Fibroblast of lung (primary cell): Measurements from ENCODE around the gene COX17.

ENCODE experiments used
- EZH2 ChIP-seq: IDR thresholded peaks from 2 replicates; pipeline ENCODE4 v1.5.1; 2012; ENCODE audit warnings: low read length, control low read depth, mild to moderate bottlenecking; ENCODE audit errors: missing control alignments
- TF ChIP-seq, protein P1 (sequence below), 2 donors: IDR thresholded peaks in 1 of 2; conservative IDR thresholded peaks in 1 of 2; 1 replicate in 1 of 2; 2 replicates in 1 of 2; pipeline ENCODE4 v1.5.1; 2011 to 2012; ENCODE audit warnings: low read length in 2 of 2, control low read depth in 1 of 2, inconsistent platforms in 1 of 2, low read depth in 1 of 2, mild to moderate bottlenecking in 1 of 2

DNA sequence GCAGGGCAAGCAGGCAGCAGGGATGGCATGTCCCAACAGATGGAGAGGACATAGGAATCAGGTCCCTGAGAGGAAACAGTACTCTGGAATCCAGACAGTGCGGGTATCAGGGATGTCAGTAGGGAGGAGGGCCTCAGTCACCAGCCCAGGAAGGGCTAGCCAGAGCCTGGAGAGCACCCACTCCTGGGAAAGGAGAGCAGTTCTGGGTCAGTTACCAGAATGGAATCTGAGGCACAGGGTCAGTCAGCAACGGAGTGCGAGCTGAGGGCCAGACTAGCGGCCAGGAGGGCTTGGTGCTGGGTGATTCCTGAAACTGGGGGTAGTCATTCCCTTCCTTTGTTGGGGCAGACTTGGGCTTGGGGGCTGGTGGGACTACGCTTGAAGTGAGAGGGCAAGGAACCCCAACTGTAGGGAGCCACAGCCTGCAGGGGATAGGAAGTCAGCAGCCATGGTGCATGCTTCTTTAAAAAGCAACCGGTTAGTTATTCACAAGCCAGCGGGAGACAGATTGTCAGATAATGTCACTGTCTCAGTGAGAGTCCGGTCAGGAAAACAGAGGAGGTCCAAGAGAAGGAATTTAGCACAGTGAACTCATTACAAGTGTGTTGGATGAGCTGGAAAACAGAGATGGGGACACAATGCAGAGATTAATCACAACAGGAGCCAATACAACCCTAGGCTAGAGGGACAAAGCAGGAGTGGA, 51.6 kb downstream of the COX17 start:
- TF ChIP-seq, protein P1, sequence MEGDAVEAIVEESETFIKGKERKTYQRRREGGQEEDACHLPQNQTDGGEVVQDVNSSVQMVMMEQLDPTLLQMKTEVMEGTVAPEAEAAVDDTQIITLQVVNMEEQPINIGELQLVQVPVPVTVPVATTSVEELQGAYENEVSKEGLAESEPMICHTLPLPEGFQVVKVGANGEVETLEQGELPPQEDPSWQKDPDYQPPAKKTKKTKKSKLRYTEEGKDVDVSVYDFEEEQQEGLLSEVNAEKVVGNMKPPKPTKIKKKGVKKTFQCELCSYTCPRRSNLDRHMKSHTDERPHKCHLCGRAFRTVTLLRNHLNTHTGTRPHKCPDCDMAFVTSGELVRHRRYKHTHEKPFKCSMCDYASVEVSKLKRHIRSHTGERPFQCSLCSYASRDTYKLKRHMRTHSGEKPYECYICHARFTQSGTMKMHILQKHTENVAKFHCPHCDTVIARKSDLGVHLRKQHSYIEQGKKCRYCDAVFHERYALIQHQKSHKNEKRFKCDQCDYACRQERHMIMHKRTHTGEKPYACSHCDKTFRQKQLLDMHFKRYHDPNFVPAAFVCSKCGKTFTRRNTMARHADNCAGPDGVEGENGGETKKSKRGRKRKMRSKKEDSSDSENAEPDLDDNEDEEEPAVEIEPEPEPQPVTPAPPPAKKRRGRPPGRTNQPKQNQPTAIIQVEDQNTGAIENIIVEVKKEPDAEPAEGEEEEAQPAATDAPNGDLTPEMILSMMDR (conservative IDR thresholded peaks at IDR 0.05 in 1 of 2, IDR thresholded peaks at IDR 0.05 in 1 of 2; ENCODE audit: low read depth in 1 of 2, low read length in 2 of 2) = no peak
- no peak for TF ChIP-seq EZH2
